WTC11 (cell line): ENCODE data around the gene GALNT18. TPM values are rescaled to one million over a fixed set of nuclear protein-coding genes. Genes with fewer than 3 reads are reported as not detected.

Experiments
- ATAC-seq: fragments of 200-7000 bp; cut with Tn5 transposase; 2 replicates; pipeline ENCODE4 v1.10.0; 2021; ENCODE audit warnings: mild to moderate bottlenecking, moderate library complexity
- CTCF ChIA-PET: fragments of 300-600 bp; sonication (Branson Sonifier 250); formaldehyde crosslinking; loops from one replicate; lab custom pipeline; 2021; ENCODE audit warnings: antibody characterized with exemption; lab: Charles Lee
- POLR2A ChIA-PET: fragments of 350-600 bp; sonication (Branson Sonifier 250); formaldehyde crosslinking; loops from one replicate; lab custom pipeline; 2021; ENCODE audit warnings: antibody characterized with exemption; lab: Charles Lee
- DNase-seq: peaks from one replicate; pipeline ENCODE4 v3.0.0; 2021; ENCODE audit warnings: low spot score
- H3K27ac Mint-ChIP-seq: 2 replicates; pipeline ENCODE4 v1.8.0; 2021; ENCODE audit warnings: mixed read lengths
- H3K27me3 Mint-ChIP-seq: 2 replicates; pipeline ENCODE4 v1.8.0; 2021; ENCODE audit warnings: low read depth, mild to moderate bottlenecking, moderate library complexity, mixed read lengths
- H3K36me3 Mint-ChIP-seq: 2 replicates; pipeline ENCODE4 v1.8.0; 2021; ENCODE audit warnings: mixed read lengths
- H3K4me1 Mint-ChIP-seq: 2 replicates; pipeline ENCODE4 v1.8.0; 2022; ENCODE audit warnings: mixed read lengths
- H3K4me3 Mint-ChIP-seq: 2 replicates; pipeline ENCODE4 v1.8.0; 2021; ENCODE audit warnings: mild to moderate bottlenecking, moderate library complexity, mixed read lengths
- H3K9me3 Mint-ChIP-seq: 2 replicates; pipeline ENCODE4 v1.8.0; 2021; ENCODE audit warnings: mixed read lengths
- CTCF ChIP-seq: fragments of 200-600 bp; IDR thresholded peaks from 2 replicates; pipeline ENCODE4 v1.8.0; 2022; ENCODE audit warnings: antibody characterized with exemption
- ERG ChIP-seq: fragments of 250-450 bp; sonication (Bioruptor Pico); IDR thresholded peaks from 2 replicates; pipeline ENCODE4 v1.8.0; 2021; ENCODE audit warnings: mild to moderate bottlenecking
- SOX15 ChIP-seq: fragments of 250-450 bp; sonication (Bioruptor Pico); IDR thresholded peaks from 2 replicates; pipeline ENCODE4 v1.9.0; 2021; ENCODE audit warnings: mild to moderate bottlenecking
- ZNF219 ChIP-seq: sonication (generic); formaldehyde crosslinking; IDR thresholded peaks from 2 replicates; pipeline ENCODE4 v1.8.0; 2023; ENCODE audit warnings: missing genetic modification reagents, mild to moderate bottlenecking, borderline replicate concordance
- ZNF232 ChIP-seq: sonication (generic); formaldehyde crosslinking; IDR thresholded peaks from 2 replicates; pipeline ENCODE4 v1.8.0; 2022; ENCODE audit warnings: mild to moderate bottlenecking, missing genetic modification reagents
- total RNA-seq: library from RNA; stranded (reverse); gene quantifications from 3 replicates; pipeline ENCODE4 v1.2.3, GENCODE V29; 2021
- TF ChIP-seq, protein P1 (sequence below): sonication (generic); formaldehyde crosslinking; IDR thresholded peaks from 2 replicates; pipeline ENCODE4 v1.8.1; 2023; ENCODE audit warnings: mild to moderate bottlenecking, missing genetic modification reagents
- TF ChIP-seq, protein P2 (sequence below): sonication (generic); formaldehyde crosslinking; conservative IDR thresholded peaks from 2 replicates; pipeline ENCODE4 v1.8.1; 2023; ENCODE audit warnings: mild to moderate bottlenecking, low read depth, missing genetic modification reagents, moderate library complexity
- TF ChIP-seq, protein P3 (sequence below): sonication (generic); formaldehyde crosslinking; IDR thresholded peaks from 2 replicates; pipeline ENCODE4 v1.8.1; 2023; ENCODE audit warnings: mild to moderate bottlenecking, missing genetic modification reagents, borderline replicate concordance
- TF ChIP-seq, protein P4 (sequence below): sonication (generic); formaldehyde crosslinking; IDR thresholded peaks from 2 replicates; pipeline ENCODE4 v1.8.0; 2022; ENCODE audit warnings: missing genetic modification reagents

The GALNT18 gene
- total RNA-seq, 1 experiment from 2014 or later: 5.0 TPM

- TF ChIP-seq, protein P1, sequence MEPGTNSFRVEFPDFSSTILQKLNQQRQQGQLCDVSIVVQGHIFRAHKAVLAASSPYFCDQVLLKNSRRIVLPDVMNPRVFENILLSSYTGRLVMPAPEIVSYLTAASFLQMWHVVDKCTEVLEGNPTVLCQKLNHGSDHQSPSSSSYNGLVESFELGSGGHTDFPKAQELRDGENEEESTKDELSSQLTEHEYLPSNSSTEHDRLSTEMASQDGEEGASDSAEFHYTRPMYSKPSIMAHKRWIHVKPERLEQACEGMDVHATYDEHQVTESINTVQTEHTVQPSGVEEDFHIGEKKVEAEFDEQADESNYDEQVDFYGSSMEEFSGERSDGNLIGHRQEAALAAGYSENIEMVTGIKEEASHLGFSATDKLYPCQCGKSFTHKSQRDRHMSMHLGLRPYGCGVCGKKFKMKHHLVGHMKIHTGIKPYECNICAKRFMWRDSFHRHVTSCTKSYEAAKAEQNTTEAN (CRISPR knock-in tag): no peak
- TF ChIP-seq SOX15 (CRISPR knock-in tag): no peak
- TF ChIP-seq, all 79 proteins: peak for 0
These were observed 229.9 kb downstream of the GALNT18 start (continued) for GRCh38 chr11:11391796-11392463.

- no peaks in the 10 kb centered on the region for H3K36me3 Mint-ChIP-seq
- ATAC-seq: no peak
- TF ChIP-seq ZNF232 (no peak), ERG (CRISPR knock-in tag) (no peak), CTCF (no peak)
- TF ChIP-seq, protein P1 (CRISPR knock-in tag): no peak
- TF ChIP-seq, protein P2, sequence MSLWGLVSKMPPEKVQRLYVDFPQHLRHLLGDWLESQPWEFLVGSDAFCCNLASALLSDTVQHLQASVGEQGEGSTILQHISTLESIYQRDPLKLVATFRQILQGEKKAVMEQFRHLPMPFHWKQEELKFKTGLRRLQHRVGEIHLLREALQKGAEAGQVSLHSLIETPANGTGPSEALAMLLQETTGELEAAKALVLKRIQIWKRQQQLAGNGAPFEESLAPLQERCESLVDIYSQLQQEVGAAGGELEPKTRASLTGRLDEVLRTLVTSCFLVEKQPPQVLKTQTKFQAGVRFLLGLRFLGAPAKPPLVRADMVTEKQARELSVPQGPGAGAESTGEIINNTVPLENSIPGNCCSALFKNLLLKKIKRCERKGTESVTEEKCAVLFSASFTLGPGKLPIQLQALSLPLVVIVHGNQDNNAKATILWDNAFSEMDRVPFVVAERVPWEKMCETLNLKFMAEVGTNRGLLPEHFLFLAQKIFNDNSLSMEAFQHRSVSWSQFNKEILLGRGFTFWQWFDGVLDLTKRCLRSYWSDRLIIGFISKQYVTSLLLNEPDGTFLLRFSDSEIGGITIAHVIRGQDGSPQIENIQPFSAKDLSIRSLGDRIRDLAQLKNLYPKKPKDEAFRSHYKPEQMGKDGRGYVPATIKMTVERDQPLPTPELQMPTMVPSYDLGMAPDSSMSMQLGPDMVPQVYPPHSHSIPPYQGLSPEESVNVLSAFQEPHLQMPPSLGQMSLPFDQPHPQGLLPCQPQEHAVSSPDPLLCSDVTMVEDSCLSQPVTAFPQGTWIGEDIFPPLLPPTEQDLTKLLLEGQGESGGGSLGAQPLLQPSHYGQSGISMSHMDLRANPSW (CRISPR knock-in tag): no peak
- TF ChIP-seq, all 79 proteins: peak for 0
- POLR2A ChIA-PET: no interaction called here
- Mint-ChIP-seq H3K4me3 (no peak overlapping the region), H3K4me1 (peaks cover 20% of the 10 kb centered on the region), H3K27ac (no peak overlapping the region), H3K27me3 (no peaks in the 10 kb centered on the region; the same call in none of the 2 replicates), H3K9me3 (no peaks in the 10 kb centered on the region)
- no peak for DNase-seq
- CTCF ChIA-PET: no interaction called here
These were observed 230.6 kb downstream of the GALNT18 start for GRCh38 chr11:11391169-11391568.

- CTCF ChIA-PET: interaction anchor here (0.7 kb wide), 1 partner anchor 232 kb away, joined by 3 read pairs; the partner anchor contains the start of gene GALNT18
- H3K4me1 Mint-ChIP-seq: peaks cover 19% of the 10 kb centered on the region
- H3K27me3 Mint-ChIP-seq: no peaks in the 10 kb centered on the region; the same call in none of the 2 replicates
- DNase-seq (no peak), ATAC-seq (no peak; the same call in 1 of the 2 replicates)
- H3K36me3 Mint-ChIP-seq: no peaks in the 10 kb centered on the region
- no peaks in the 10 kb centered on the region for H3K9me3 Mint-ChIP-seq
- POLR2A ChIA-PET: interaction anchor here (0.5 kb wide), 1 partner anchor 230 kb away, joined by 3 read pairs; no protein-coding TSS in a partner anchor
- H3K4me3 Mint-ChIP-seq: no peak overlapping the region
- no peak overlapping the region for H3K27ac Mint-ChIP-seq
- TF ChIP-seq, protein P3, sequence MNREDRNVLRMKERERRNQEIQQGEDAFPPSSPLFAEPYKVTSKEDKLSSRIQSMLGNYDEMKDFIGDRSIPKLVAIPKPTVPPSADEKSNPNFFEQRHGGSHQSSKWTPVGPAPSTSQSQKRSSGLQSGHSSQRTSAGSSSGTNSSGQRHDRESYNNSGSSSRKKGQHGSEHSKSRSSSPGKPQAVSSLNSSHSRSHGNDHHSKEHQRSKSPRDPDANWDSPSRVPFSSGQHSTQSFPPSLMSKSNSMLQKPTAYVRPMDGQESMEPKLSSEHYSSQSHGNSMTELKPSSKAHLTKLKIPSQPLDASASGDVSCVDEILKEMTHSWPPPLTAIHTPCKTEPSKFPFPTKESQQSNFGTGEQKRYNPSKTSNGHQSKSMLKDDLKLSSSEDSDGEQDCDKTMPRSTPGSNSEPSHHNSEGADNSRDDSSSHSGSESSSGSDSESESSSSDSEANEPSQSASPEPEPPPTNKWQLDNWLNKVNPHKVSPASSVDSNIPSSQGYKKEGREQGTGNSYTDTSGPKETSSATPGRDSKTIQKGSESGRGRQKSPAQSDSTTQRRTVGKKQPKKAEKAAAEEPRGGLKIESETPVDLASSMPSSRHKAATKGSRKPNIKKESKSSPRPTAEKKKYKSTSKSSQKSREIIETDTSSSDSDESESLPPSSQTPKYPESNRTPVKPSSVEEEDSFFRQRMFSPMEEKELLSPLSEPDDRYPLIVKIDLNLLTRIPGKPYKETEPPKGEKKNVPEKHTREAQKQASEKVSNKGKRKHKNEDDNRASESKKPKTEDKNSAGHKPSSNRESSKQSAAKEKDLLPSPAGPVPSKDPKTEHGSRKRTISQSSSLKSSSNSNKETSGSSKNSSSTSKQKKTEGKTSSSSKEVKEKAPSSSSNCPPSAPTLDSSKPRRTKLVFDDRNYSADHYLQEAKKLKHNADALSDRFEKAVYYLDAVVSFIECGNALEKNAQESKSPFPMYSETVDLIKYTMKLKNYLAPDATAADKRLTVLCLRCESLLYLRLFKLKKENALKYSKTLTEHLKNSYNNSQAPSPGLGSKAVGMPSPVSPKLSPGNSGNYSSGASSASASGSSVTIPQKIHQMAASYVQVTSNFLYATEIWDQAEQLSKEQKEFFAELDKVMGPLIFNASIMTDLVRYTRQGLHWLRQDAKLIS: no peak
- TF ChIP-seq, protein P2 (CRISPR knock-in tag): no peak
- TF ChIP-seq, protein P4, sequence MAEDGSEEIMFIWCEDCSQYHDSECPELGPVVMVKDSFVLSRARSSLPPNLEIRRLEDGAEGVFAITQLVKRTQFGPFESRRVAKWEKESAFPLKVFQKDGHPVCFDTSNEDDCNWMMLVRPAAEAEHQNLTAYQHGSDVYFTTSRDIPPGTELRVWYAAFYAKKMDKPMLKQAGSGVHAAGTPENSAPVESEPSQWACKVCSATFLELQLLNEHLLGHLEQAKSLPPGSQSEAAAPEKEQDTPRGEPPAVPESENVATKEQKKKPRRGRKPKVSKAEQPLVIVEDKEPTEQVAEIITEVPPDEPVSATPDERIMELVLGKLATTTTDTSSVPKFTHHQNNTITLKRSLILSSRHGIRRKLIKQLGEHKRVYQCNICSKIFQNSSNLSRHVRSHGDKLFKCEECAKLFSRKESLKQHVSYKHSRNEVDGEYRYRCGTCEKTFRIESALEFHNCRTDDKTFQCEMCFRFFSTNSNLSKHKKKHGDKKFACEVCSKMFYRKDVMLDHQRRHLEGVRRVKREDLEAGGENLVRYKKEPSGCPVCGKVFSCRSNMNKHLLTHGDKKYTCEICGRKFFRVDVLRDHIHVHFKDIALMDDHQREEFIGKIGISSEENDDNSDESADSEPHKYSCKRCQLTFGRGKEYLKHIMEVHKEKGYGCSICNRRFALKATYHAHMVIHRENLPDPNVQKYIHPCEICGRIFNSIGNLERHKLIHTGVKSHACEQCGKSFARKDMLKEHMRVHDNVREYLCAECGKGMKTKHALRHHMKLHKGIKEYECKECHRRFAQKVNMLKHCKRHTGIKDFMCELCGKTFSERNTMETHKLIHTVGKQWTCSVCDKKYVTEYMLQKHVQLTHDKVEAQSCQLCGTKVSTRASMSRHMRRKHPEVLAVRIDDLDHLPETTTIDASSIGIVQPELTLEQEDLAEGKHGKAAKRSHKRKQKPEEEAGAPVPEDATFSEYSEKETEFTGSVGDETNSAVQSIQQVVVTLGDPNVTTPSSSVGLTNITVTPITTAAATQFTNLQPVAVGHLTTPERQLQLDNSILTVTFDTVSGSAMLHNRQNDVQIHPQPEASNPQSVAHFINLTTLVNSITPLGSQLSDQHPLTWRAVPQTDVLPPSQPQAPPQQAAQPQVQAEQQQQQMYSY: no peak
- TF ChIP-seq ZNF219 (CRISPR knock-in tag): no peak
These were observed 231.6 kb downstream of the GALNT18 start for GRCh38 chr11:11390068-11390771.
